HepG2 (cell line): ENCODE data around the gene ANTXRL. TPM values are rescaled to one million over a fixed set of nuclear protein-coding genes. Genes with fewer than 3 reads are reported as not detected.

Source experiments
- ATAC-seq: fragments of 200-7000 bp; cut with Tn5 transposase; 3 replicates; pipeline ENCODE4 v1.9.1; 2020; ENCODE audit warnings: mild to moderate bottlenecking, moderate library complexity
- BruUV-seq: library from RNA; stranded (reverse); fragments of 400-500 nt; replicated peaks from 2 replicates; lab custom pipeline; 2021; lab: Mats Ljungman, UMichigan
- CTCF ChIA-PET: fragments of 300-600 bp; formaldehyde crosslinking; extraction: SDS; loops from one replicate; lab custom pipeline; 2021; ENCODE audit warnings: low total read pairs, inconsistent platforms, low intra/inter-chr PET ratio; lab: Yijun Ruan, JAX
- POLR2A ChIA-PET: fragments of 350-600 bp; sonication (Branson Sonifier 250); formaldehyde crosslinking; loops from one replicate; lab custom pipeline; 2020; ENCODE audit warnings: antibody characterized with exemption, inconsistent platforms; lab: Yijun Ruan, JAX
- DNase-seq: peaks from one replicate; pipeline ENCODE4 v3.0.0-alpha.2; 2015; ENCODE audit warnings: low spot score
- FAIRE-seq: peaks from 3 replicates; lab custom pipeline; 2011; peaks lifted over from hg19 to GRCh38; lab: Jason Lieb, UNC
- H2AFZ ChIP-seq: one replicate; pipeline ENCODE4 v1.6.1; 2011; ENCODE audit warnings: low read length, inconsistent platforms
- H3K27ac ChIP-seq: fragments of 300-600 bp; 3 replicates; pipeline ENCODE4 v1.8.0; 2011; ENCODE audit warnings: mixed run types, mild to moderate bottlenecking, mixed read lengths, low read length, inconsistent platforms; ENCODE audit not compliant: insufficient read depth; ENCODE audit errors: extremely low read length
- H3K27me3 ChIP-seq, 2 experiments: fragments of 200-600 bp in 1 of 2; 2 replicates in 1 of 2; 3 replicates in 1 of 2; pipeline versions ENCODE4 v1.6.0 to v1.8.0; 2011; ENCODE audit warnings: low read length in 2 of 2, mild to moderate bottlenecking in 2 of 2, moderate library complexity in 2 of 2, inconsistent platforms in 1 of 2; ENCODE audit not compliant: insufficient read depth in 2 of 2, control insufficient read depth in 1 of 2
- H3K36me3 ChIP-seq, 2 experiments: fragments of 200-600 bp in 1 of 2; replicated peaks in 1 of 2; 2 replicates in 1 of 2; 3 replicates in 1 of 2; pipeline versions ENCODE4 v1.5.1 to v1.8.0; 2011; ENCODE audit warnings: low read length in 2 of 2, inconsistent platforms in 1 of 2; ENCODE audit not compliant: insufficient read depth in 2 of 2, control insufficient read depth in 1 of 2
- H3K4me1 ChIP-seq: 2 replicates; pipeline ENCODE4 v1.5.1; 2012; ENCODE audit warnings: low read length, inconsistent platforms; ENCODE audit not compliant: insufficient read depth
- H3K4me2 ChIP-seq: 2 replicates; pipeline ENCODE4 v1.6.0; 2011; ENCODE audit warnings: low read depth, low read length, inconsistent platforms
- H3K4me3 ChIP-seq, 3 experiments: fragments of 200-600 bp in 1 of 3; sonication (generic), shearing (Covaris generic) in 1 of 3; replicated peaks in 1 of 3; 2 replicates each; pipeline ENCODE4 v1.5.1; 2011 to 2016; ENCODE audit warnings: low read length in 3 of 3, inconsistent platforms in 2 of 3, low read depth in 2 of 3, mild to moderate bottlenecking in 2 of 3, control low read depth in 1 of 3, mixed read lengths in 1 of 3; ENCODE audit not compliant: insufficient read depth in 1 of 3
- H3K79me2 ChIP-seq: one replicate; pipeline ENCODE4 v1.6.1; 2011; ENCODE audit warnings: low read length, inconsistent platforms; ENCODE audit not compliant: insufficient read depth
- H3K9ac ChIP-seq: 2 replicates; pipeline ENCODE4 v1.6.0; 2011; ENCODE audit warnings: mild to moderate bottlenecking, low read depth, low read length, inconsistent platforms; ENCODE audit not compliant: insufficient read depth
- H3K9me3 ChIP-seq: 2 replicates; pipeline ENCODE4 v1.5.1; 2012; ENCODE audit warnings: mild to moderate bottlenecking, low read length
- H4K20me1 ChIP-seq: 2 replicates; pipeline ENCODE4 v1.6.0; 2011; ENCODE audit warnings: inconsistent platforms, mild to moderate bottlenecking, low read length, moderate library complexity; ENCODE audit not compliant: insufficient read depth
- AHR ChIP-seq: IDR thresholded peaks from 2 replicates; pipeline ENCODE4 v1.6.1; 2018; ENCODE audit warnings: missing genetic modification reagents, missing compliant biosample characterization
- HNRNPL ChIP-seq: fragments of 200-400 bp; formaldehyde crosslinking; IDR thresholded peaks from 2 replicates; pipeline ENCODE4 v1.6.1; 2017; ENCODE audit warnings: mild to moderate bottlenecking, low read depth, low read length
- HOXA9 ChIP-seq: sonication (generic); formaldehyde crosslinking; IDR thresholded peaks from 2 replicates; pipeline ENCODE4 v1.8.1; 2022; ENCODE audit warnings: missing genetic modification reagents, mild to moderate bottlenecking, moderate library complexity, borderline replicate concordance
- KLF11 ChIP-seq: IDR thresholded peaks from 2 replicates; pipeline ENCODE4 v1.6.1; 2016; ENCODE audit warnings: missing compliant biosample characterization
- NFKB2 ChIP-seq: sonication (generic); formaldehyde crosslinking; IDR thresholded peaks from 2 replicates; pipeline ENCODE4 v1.4.0; 2020; ENCODE audit warnings: missing genetic modification reagents, borderline replicate concordance
- POLR2G ChIP-seq: fragments of 200-400 bp; formaldehyde crosslinking; IDR thresholded peaks from 2 replicates; pipeline ENCODE4 v1.6.1; 2018; ENCODE audit warnings: mild to moderate bottlenecking, low read depth, low read length, moderate library complexity
- SALL1 ChIP-seq: sonication (generic); formaldehyde crosslinking; IDR thresholded peaks from 2 replicates; pipeline ENCODE4 v1.8.0; 2022; ENCODE audit warnings: mild to moderate bottlenecking, missing genetic modification reagents
- SKI ChIP-seq: fragments of 450-650 bp; IDR thresholded peaks from one replicate; pipeline ENCODE4 v1.6.1; 2018; ENCODE audit warnings: mild to moderate bottlenecking; ENCODE audit not compliant: partially characterized antibody
- SNAPC5 ChIP-seq: sonication (generic); formaldehyde crosslinking; IDR thresholded peaks from 2 replicates; pipeline ENCODE4 v1.8.1; 2023; ENCODE audit warnings: mild to moderate bottlenecking, missing genetic modification reagents, borderline replicate concordance
- SP4 ChIP-seq: sonication (generic); formaldehyde crosslinking; IDR thresholded peaks from 2 replicates; pipeline ENCODE4 v1.8.1; 2023; ENCODE audit warnings: mild to moderate bottlenecking, missing genetic modification reagents
- ZEB1 ChIP-seq: IDR thresholded peaks from 2 replicates; pipeline ENCODE4 v1.6.1; 2012; ENCODE audit warnings: mild to moderate bottlenecking, low read depth, inconsistent platforms; ENCODE audit not compliant: insufficient replicate concordance
- ZNF142 ChIP-seq: sonication (generic); formaldehyde crosslinking; IDR thresholded peaks from 2 replicates; pipeline ENCODE4 v1.4.0; 2020; ENCODE audit warnings: missing genetic modification reagents
- WGBS: methylation state at CpG from one replicate; pipeline ENCODE4 v1.1.6; 2017; ENCODE audit warnings: low lambda C conversion rate; 5-methylcytosine and 5-hydroxymethylcytosine counted together
- in situ Hi-C: cut with HindIII; loops from 2 replicates; pipeline ENCODE4 v1.10.0; 2017; ENCODE audit warnings: low pct_unique_long_range_greater_than_20kb; ENCODE audit not compliant: extremely low pct_ligation_motif_present
- intact Hi-C: fragments of 100-400 bp; cut with micrococcal nuclease; formaldehyde crosslinking; loops from one replicate; pipeline ENCODE4 v1.10.0; 2022; ENCODE audit not compliant: unreplicated experiment
- polyA plus RNA-seq, 8 experiments: library from polyadenylated mRNA; depleted of rRNA in 3 of 8; stranded (reverse) in 7 of 8; unstranded in 1 of 8; fragments of >200 nt; fragmentation: Illumina TruSeq in 4 of 8; extraction: Trizol in 4 of 8; gene quantifications; 2 replicates each; pipeline versions ENCODE4 v1.2.1 to v1.2.3, GENCODE V29; 2011 to 2016; ENCODE audit warnings: low read depth in 4 of 8, missing spikeins in 1 of 8, mixed read lengths in 1 of 8; ENCODE audit not compliant: insufficient read depth in 1 of 8
- total RNA-seq, 5 experiments: library from RNA; depleted of rRNA; stranded (reverse); fragments of >200 nt; fragmentation: Illumina TruSeq; extraction: Trizol; gene quantifications; 2 replicates each; pipeline ENCODE4 v1.2.3, GENCODE V29; 2016; ENCODE audit warnings: low read depth in 1 of 5
- TF ChIP-seq, protein P1 (sequence below): sonication (generic); formaldehyde crosslinking; IDR thresholded peaks from 2 replicates; pipeline ENCODE4 v1.8.0; 2022; ENCODE audit warnings: missing genetic modification reagents, mild to moderate bottlenecking, moderate library complexity, borderline replicate concordance
- TF ChIP-seq, protein P2 (sequence below): sonication (generic); formaldehyde crosslinking; IDR thresholded peaks from 2 replicates; pipeline ENCODE4 v1.5.1; 2020; ENCODE audit warnings: mild to moderate bottlenecking, moderate library complexity, missing genetic modification reagents
- TF ChIP-seq, protein P3 (sequence below): sonication (generic); formaldehyde crosslinking; IDR thresholded peaks from 2 replicates; pipeline ENCODE4 v1.4.0; 2020; ENCODE audit warnings: mild to moderate bottlenecking, missing genetic modification reagents

Gene ANTXRL
- total and polyA plus RNA-seq, 2 of the 13 experiments (the other 11 are each of a cell fraction or from before 2014, with no cell fraction given), result not detected

DNA sequence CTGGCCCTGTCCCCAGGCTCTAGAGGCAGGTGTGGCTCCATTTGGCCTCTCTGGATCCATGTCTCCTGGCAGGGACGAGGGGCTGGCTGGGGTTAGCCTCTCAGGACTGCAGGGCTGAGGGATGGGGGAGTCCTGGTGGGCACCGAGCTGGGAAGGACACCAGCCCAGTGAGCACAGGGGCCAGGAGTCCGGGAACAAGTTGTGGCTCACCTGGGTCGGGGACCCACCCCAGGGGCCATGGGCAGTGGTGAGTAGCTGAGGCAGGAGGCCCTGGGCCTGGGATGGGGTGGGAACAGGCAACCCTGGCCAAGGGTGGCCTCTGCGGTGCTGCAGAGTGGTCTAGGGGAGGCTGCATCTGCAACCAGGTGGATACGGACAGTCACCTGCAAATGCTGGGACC lies 24.1 kb downstream of the ANTXRL start:
- CTCF ChIA-PET, result no interaction called here
- Histone ChIP-seq H3K27ac (no peak overlapping the region), H3K36me3 (no peaks in the 10 kb centered on the region), H4K20me1 (peaks cover 3% of the 10 kb centered on the region; the same call in 1 of the 2 replicates), H3K79me2 (no peaks in the 10 kb centered on the region), H3K9me3 (no peaks in the 10 kb centered on the region), H3K9ac (no peak overlapping the region), H2AFZ (no peak overlapping the region), H3K4me2 (no peak overlapping the region), H3K4me3 (no peak overlapping the region), H3K27me3 (peaks cover 3 to 41% of the 10 kb centered on the region in 2 experiments; a peak in 2 of 5 replicates), H3K4me1 (no peaks in the 10 kb centered on the region)
- FAIRE-seq (no peak), ATAC-seq (no peak), DNase-seq (no peak)
- no TSS peak for BruUV-seq
- POLR2A ChIA-PET, result no interaction called here
- 13% methylated on average over 3 of the region's 6 CpGs for WGBS
- in situ Hi-C loops (no loop called here), intact Hi-C loops (no loop called here)
- TF ChIP-seq SNAPC5 (CRISPR knock-in tag) (no peak), KLF11 (no peak), ZEB1 (no peak), HOXA9 (CRISPR knock-in tag) (no peak), AHR (CRISPR knock-in tag) (no peak), ZNF142 (CRISPR knock-in tag) (no peak), POLR2G (no peak), SALL1 (CRISPR knock-in tag) (no peak), SP4 (CRISPR knock-in tag) (no peak), NFKB2 (no peak), HNRNPL (no peak), SKI (no peak)
- TF ChIP-seq, protein P1, sequence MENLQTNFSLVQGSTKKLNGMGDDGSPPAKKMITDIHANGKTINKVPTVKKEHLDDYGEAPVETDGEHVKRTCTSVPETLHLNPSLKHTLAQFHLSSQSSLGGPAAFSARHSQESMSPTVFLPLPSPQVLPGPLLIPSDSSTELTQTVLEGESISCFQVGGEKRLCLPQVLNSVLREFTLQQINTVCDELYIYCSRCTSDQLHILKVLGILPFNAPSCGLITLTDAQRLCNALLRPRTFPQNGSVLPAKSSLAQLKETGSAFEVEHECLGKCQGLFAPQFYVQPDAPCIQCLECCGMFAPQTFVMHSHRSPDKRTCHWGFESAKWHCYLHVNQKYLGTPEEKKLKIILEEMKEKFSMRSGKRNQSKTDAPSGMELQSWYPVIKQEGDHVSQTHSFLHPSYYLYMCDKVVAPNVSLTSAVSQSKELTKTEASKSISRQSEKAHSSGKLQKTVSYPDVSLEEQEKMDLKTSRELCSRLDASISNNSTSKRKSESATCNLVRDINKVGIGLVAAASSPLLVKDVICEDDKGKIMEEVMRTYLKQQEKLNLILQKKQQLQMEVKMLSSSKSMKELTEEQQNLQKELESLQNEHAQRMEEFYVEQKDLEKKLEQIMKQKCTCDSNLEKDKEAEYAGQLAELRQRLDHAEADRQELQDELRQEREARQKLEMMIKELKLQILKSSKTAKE (CRISPR knock-in tag), result no peak
- TF ChIP-seq, protein P2, sequence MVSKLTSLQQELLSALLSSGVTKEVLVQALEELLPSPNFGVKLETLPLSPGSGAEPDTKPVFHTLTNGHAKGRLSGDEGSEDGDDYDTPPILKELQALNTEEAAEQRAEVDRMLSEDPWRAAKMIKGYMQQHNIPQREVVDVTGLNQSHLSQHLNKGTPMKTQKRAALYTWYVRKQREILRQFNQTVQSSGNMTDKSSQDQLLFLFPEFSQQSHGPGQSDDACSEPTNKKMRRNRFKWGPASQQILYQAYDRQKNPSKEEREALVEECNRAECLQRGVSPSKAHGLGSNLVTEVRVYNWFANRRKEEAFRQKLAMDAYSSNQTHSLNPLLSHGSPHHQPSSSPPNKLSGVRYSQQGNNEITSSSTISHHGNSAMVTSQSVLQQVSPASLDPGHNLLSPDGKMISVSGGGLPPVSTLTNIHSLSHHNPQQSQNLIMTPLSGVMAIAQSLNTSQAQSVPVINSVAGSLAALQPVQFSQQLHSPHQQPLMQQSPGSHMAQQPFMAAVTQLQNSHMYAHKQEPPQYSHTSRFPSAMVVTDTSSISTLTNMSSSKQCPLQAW, result no peak
- TF ChIP-seq, protein P3, sequence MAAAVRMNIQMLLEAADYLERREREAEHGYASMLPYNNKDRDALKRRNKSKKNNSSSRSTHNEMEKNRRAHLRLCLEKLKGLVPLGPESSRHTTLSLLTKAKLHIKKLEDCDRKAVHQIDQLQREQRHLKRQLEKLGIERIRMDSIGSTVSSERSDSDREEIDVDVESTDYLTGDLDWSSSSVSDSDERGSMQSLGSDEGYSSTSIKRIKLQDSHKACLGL (CRISPR knock-in tag), result no peak
